Activated naive CD8-positive, alpha-beta T cell treated with anti-CD3 and anti-CD28 coated beads, Interleukin-2, amount 50 U/mL, for 24 hours (primary cell): ENCODE data around the gene PUS1.

Experiments
- ATAC-seq: fragments of 150-1000 bp; cut with Tn5 transposase; one replicate; pipeline ENCODE4 v1.10.0; 2021
- DNase-seq: peaks from one replicate; pipeline ENCODE4 v3.0.0; 2021
- H3K27ac Mint-ChIP-seq: one replicate; pipeline ENCODE4 v1.8.0; 2021; ENCODE audit warnings: mild to moderate bottlenecking, mixed read lengths
- H3K27me3 Mint-ChIP-seq: one replicate; pipeline ENCODE4 v1.8.0; 2021; ENCODE audit warnings: mixed read lengths
- H3K36me3 Mint-ChIP-seq: one replicate; pipeline ENCODE4 v1.8.0; 2021; ENCODE audit warnings: low read depth, mixed read lengths
- H3K4me1 Mint-ChIP-seq: one replicate; pipeline ENCODE4 v1.8.0; 2021; ENCODE audit warnings: mixed read lengths
- H3K4me3 Mint-ChIP-seq: one replicate; pipeline ENCODE4 v1.8.0; 2021; ENCODE audit warnings: mild to moderate bottlenecking, moderate library complexity, mixed read lengths
- H3K9me3 Mint-ChIP-seq: one replicate; pipeline ENCODE4 v1.8.0; 2021; ENCODE audit warnings: mixed read lengths

Gene PUS1

DNA sequence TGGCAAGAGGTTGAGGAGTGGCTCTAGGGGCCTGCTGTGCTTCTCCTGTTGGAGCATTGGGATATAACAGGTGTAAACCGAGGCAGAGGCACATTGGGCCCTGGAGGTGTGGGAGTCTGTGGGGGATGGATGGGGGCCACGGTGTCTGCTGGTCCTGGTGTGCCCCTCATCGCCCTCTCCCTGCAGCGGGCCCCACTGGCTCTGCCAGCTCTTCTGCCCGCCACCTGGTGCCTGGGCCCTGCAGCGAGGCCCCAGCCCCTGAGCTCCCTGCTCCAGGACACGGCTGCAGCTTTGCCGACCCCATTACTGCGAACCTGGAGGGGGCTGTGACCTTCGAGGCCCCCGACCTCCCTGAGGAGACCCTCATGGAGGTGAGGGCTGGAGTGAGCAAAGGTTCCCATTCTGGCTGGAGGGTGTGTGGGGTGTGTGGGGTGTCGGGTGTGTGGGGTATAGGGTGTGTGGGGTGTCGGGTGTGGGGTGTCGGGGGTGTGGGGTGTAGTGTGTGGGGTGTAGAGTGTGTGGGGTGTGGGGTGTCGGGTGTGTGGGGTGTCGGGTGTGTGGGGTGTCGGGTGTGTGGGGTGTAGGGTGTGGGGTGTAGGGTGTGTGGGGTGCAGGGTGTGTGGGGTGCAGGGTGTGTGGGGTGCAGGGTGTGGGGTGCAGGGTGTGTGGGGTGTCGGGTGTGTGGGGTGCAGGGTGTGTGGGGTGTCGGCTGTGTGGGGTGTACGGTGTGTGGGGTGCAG, 10.6 kb upstream of the PUS1 start:
- Mint-ChIP-seq H3K27ac (no peak overlapping the region), H3K4me1 (no peaks in the 10 kb centered on the region), H3K27me3 (no peaks in the 10 kb centered on the region), H3K36me3 (no peaks in the 10 kb centered on the region), H3K9me3 (no peaks in the 10 kb centered on the region), H3K4me3 (no peak overlapping the region)
- no peak for DNase-seq
- ATAC-seq: no peak

DNA sequence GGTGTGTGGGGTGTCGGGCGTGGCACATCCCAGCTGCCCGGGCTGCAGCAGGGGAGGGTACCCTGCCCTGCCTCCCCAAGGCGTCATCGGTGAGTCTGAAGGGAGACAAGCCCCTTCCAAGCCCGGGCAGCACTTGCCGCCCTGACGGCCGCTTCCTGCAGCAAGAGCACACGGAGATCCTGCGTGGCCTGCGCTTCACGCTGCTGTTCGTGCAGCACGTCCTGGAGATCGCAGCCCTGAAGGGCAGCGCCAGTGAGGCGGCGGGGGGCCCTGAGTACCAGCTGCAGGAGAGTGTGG, 10.1 kb upstream of the PUS1 start:
- no peaks in the 10 kb centered on the region for H3K36me3 Mint-ChIP-seq
- DNase-seq: no peak
- no peaks in the 10 kb centered on the region for H3K4me1 Mint-ChIP-seq
- H3K4me3 Mint-ChIP-seq: no peak overlapping the region
- ATAC-seq: no peak
- H3K9me3 Mint-ChIP-seq: no peaks in the 10 kb centered on the region
- no peaks in the 10 kb centered on the region for H3K27me3 Mint-ChIP-seq
- no peak overlapping the region for H3K27ac Mint-ChIP-seq

GRCh38 chr12:131919366-131920156, 9.5 kb upstream of the PUS1 start:
- DNase-seq (no peak), ATAC-seq (no peak)
- Mint-ChIP-seq H3K4me3 (no peak overlapping the region), H3K4me1 (peaks cover 1% of the 10 kb centered on the region), H3K27me3 (no peaks in the 10 kb centered on the region), H3K36me3 (no peaks in the 10 kb centered on the region), H3K9me3 (no peaks in the 10 kb centered on the region), H3K27ac (no peak overlapping the region)

- DNase-seq (no peak), ATAC-seq (no peak)
- Mint-ChIP-seq H3K4me3 (no peak overlapping the region), H3K4me1 (peaks cover 5% of the 10 kb centered on the region), H3K27me3 (no peaks in the 10 kb centered on the region), H3K27ac (no peak overlapping the region), H3K36me3 (no peaks in the 10 kb centered on the region), H3K9me3 (no peaks in the 10 kb centered on the region)
Observed at GRCh38 chr12:131920157-131920508, 8.9 kb upstream of the PUS1 start.

DNA sequence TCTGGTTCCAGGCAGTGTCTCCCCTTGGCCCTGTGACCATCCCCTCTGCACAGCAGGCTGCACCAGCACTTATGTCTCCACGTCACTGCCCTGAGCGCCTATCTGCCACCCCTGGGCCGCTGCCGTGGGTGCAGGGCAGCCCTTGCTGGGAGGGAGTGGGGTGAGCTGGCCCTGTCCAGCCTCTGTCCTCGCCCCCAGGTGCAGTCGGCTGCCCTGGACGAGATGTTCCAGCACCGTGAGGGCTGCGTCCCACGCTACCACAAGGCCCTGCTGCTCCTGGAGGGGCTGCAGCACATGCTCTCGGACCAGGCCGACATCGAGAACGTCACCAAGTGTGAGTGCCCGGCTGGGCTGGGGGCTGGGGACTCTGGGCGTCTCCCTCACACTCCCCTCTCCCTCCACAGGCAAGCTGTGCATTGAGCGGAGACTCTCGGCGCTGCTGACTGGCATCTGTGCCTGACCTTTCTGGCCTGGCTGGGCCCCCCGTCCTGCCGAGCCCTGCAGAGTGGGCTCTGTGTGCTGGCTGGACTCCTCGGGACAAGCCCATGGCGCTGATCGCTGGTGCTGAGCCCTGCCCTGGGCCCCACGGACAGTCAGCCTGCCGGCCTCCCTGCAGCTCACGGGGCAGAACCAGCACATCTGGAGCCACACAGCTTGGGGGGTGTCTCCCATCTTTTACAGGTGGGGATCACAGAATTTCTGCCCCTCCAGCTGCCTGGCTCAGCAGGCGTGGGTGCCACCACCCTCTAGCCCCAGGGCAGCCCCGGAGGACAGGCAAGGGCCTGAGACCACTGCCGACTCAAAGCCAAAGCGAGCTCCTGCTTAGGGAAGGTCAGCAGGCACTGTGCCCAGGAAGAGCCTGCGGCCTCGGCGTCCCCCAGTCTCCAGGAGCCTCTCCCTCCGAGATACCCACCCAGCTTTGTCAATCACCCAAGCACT, 7.9 kb upstream of the PUS1 start:
- H3K9me3 Mint-ChIP-seq: no peaks in the 10 kb centered on the region
- peaks cover 5% of the 10 kb centered on the region for H3K4me1 Mint-ChIP-seq
- no peak overlapping the region for H3K4me3 Mint-ChIP-seq
- H3K27me3 Mint-ChIP-seq: no peaks in the 10 kb centered on the region
- DNase-seq (no peak), ATAC-seq (no peak)
- H3K27ac Mint-ChIP-seq: no peak overlapping the region
- no peaks in the 10 kb centered on the region for H3K36me3 Mint-ChIP-seq

GRCh38 chr12:131921866-131922769, 7.0 kb upstream of the PUS1 start:
- peaks cover 5% of the 10 kb centered on the region for H3K4me1 Mint-ChIP-seq
- H3K27me3 Mint-ChIP-seq: no peaks in the 10 kb centered on the region
- no peaks in the 10 kb centered on the region for H3K36me3 Mint-ChIP-seq
- no peaks in the 10 kb centered on the region for H3K9me3 Mint-ChIP-seq
- no peak overlapping the region for H3K4me3 Mint-ChIP-seq
- no peak for DNase-seq
- no peak for ATAC-seq
- no peak overlapping the region for H3K27ac Mint-ChIP-seq

DNA sequence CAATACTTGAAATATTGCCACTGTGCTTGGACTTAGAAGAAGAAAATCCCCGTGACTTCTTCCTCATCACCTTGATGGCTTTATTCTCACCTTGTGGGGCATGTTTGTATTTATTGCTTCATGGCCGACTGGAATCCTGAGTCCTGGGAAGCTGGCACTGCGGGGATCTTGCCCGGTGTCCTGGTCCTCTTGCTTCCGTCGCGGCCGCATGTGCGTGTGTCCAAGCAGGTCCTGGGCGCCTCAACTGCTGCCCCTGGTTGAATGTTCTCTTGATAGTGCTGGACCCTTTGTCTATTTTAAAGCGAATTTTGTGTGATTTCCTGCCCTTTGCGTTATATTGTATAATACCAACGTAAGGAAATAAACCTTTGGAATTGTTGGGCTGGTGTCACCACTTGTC, 6.3 kb upstream of the PUS1 start:
- Mint-ChIP-seq H3K4me3 (no peak overlapping the region), H3K9me3 (no peaks in the 10 kb centered on the region), H3K27ac (no peak overlapping the region), H3K36me3 (no peaks in the 10 kb centered on the region), H3K27me3 (no peaks in the 10 kb centered on the region), H3K4me1 (peaks cover 7% of the 10 kb centered on the region)
- ATAC-seq (no peak), DNase-seq (no peak)

GRCh38 chr12:131923260-131923659, 5.8 kb upstream of the PUS1 start:
- Mint-ChIP-seq H3K4me1 (peaks cover 10% of the 10 kb centered on the region), H3K9me3 (no peaks in the 10 kb centered on the region), H3K4me3 (no peak overlapping the region), H3K36me3 (no peaks in the 10 kb centered on the region), H3K27ac (no peak overlapping the region), H3K27me3 (no peaks in the 10 kb centered on the region)
- no peak for ATAC-seq
- no peak for DNase-seq

- H3K27me3 Mint-ChIP-seq: no peaks in the 10 kb centered on the region
- H3K27ac Mint-ChIP-seq: peak overlapping the region; percentile 81
- peak overlapping the region; percentile 81 for H3K4me3 Mint-ChIP-seq
- peaks cover 25% of the 10 kb centered on the region for H3K4me1 Mint-ChIP-seq
- no peaks in the 10 kb centered on the region for H3K9me3 Mint-ChIP-seq
- ATAC-seq (no peak), DNase-seq (no peak)
- peaks cover 20% of the 10 kb centered on the region for H3K36me3 Mint-ChIP-seq
Observed at GRCh38 chr12:131927110-131928079, 1.7 kb upstream of the PUS1 start.

DNA sequence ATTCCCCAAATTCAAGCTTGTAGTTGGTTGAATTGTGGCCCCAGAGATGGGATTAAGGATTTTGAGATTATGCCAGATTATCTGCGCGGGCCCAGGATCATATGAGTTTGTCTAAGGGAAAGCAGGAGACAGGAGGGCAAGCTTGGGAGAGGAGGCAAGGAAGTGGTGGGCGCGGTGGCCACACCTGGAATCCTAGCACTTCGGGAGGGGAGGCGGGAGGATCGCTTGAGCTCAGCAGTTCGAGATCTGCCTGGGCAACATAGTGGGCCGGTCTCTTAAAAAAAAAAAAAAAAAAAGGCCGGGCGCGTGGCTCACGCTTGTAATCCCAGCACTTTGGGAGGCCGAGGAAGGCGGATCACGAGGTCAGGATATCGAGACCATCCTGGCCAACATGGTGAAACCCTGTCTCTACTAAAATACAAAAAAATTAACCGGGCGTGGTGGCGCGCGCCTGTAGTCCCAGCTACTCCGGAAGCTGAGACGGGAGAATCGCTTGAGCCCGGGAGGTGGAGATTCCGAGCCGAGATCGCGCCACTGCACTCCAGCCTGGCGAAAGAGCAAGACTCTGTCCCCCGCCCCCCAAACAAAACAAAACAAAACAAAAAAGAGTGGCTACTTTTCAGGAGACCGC, 881 bp upstream of the PUS1 start:
- ATAC-seq (peak; percentile 14), DNase-seq (no peak)
- no peaks in the 10 kb centered on the region for H3K27me3 Mint-ChIP-seq
- H3K27ac Mint-ChIP-seq: peak overlapping the region; percentile 84
- H3K36me3 Mint-ChIP-seq: peaks cover 26% of the 10 kb centered on the region
- peak overlapping the region; percentile 81 for H3K4me3 Mint-ChIP-seq
- H3K9me3 Mint-ChIP-seq: no peaks in the 10 kb centered on the region
- H3K4me1 Mint-ChIP-seq: peaks cover 27% of the 10 kb centered on the region

DNA sequence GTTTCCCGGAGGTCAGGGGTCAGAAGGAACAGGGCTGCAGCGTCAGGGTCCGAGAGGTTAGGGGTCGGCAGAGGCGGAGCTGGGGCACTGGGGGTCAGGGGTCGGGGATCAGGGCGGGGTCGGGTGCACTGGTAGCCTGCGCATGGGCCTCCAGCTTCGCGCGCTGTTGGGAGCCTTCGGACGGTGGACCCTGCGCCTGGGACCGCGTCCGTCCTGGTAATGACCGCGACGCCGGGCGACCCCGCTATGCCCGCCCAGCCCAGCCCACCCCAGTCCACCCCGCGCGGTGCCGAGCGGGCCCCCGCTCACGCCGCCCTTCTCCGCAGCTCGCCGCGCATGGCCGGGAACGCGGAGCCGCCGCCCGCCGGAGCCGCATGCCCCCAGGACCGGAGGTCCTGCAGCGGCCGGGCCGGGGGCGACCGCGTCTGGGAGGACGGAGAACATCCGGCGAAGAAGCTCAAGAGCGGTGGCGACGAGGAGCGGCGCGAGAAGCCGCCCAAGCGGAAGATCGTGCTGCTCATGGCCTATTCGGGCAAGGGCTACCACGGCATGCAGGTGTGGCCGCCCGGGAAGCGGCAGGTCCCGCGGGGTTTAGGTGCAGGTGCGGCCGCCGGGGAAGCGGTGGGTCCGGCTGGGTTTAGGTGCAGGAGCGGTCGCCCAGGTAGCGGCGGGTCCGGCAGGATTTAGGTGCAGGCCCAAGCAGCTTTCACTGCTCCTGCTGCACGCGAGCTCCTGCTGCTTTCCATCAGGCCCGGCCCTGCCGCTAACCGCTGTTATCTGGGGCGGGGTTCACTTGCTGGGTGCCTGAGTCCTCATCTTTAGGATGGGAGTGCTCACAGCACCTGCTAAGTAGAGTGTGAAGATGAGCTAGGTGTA, 743 bp downstream of the PUS1 start:
- no peaks in the 10 kb centered on the region for H3K27me3 Mint-ChIP-seq
- peak overlapping the region; percentile 88 for H3K27ac Mint-ChIP-seq
- H3K36me3 Mint-ChIP-seq: peaks cover 36% of the 10 kb centered on the region
- peak overlapping the region; percentile 90 for H3K4me3 Mint-ChIP-seq
- peak; percentile 1 for ATAC-seq
- peak; percentile 35 for DNase-seq
- no peaks in the 10 kb centered on the region for H3K9me3 Mint-ChIP-seq
- peaks cover 23% of the 10 kb centered on the region for H3K4me1 Mint-ChIP-seq

DNA sequence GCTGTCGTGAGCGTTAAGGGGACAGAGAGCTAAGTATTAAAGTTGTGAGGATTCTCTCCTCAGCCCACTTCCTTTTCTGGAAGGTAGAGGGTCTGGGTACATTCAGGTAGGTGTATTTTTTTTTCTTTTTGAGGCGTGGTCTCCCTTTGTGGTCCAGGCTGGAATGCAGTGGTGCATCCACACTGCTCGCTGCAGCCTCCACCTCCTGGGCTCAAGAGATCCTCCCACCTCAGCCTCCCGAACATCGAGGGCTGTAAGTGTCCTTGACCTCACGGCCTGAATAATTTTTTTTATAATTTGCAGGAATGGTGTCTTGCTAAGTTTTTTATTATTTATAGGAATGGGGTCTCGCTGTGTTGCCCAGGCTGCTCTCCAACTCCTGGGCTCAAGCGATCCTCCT, 1.4 kb downstream of the PUS1 start:
- H3K9me3 Mint-ChIP-seq: no peaks in the 10 kb centered on the region
- H3K27ac Mint-ChIP-seq: peak overlapping the region; percentile 86
- H3K27me3 Mint-ChIP-seq: no peaks in the 10 kb centered on the region
- ATAC-seq (no peak), DNase-seq (no peak)
- H3K36me3 Mint-ChIP-seq: peaks cover 36% of the 10 kb centered on the region
- peaks cover 22% of the 10 kb centered on the region for H3K4me1 Mint-ChIP-seq
- H3K4me3 Mint-ChIP-seq: peak overlapping the region; percentile 90
